HG02970 (cell line): ENCODE measurements around the gene GOLGA8O.
"Not testable (repeated sequence)": the region's sequence is repeated elsewhere in the genome, so short reads cannot be mapped to it uniquely, and the experiment has no call there.

Experiments
- ATAC-seq: cut with Tn5 transposase; IDR thresholded peaks from one replicate; pipeline ENCODE4 v1.9.1; 2021; ENCODE audit warnings: mild to moderate bottlenecking, moderate library complexity, moderate number of reproducible peaks; ENCODE audit not compliant: unreplicated experiment, low FRiP score

Gene GOLGA8O, protein sequence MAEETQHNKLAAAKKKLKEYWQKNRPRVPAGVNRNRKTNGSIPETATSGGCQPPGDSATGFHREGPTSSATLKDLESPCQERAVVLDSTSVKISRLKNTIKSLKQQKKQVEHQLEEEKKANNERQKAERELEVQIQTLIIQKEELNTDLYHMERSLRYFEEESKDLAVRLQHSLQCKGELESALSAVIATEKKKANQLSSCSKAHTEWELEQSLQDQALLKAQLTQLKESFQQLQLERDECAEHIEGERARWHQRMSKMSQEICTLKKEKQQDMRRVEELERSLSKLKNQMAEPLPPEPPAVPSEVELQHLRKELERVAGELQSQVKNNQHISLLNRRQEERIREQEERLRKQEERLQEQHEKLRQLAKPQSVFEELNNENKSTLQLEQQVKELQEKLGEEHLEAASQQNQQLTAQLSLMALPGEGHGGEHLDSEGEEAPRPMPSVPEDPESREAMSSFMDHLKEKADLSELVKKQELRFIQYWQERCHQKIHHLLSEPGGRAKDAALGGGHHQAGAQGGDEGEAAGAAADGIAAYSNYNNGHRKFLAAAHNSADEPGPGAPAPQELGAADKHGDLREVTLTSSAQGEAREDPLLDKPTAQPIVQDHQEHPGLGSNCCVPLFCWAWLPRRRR

DNA sequence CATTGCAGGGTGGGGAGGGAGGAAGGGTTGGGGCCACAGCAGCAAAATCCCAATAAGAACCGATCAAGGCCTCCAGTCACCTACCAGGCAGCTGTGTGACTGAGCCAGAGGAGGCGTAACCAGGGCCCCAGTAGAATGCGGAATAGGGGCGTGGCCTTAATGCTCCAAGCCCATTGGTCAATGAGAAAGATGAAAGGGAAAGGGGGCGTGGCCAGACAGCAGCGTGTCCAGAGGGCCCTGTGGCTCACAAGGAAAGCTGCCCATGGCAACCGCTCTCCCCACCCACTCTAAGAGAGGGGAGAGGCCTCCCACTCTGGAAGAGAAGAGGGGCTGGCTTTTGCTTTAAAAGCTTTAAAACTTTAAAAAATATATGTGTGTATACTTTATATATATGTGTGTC is at the start of gene GOLGA8O:
Gene GOLGA8O, minus strand, starts transcription at position 101 of the 400 bp plus-strand sequence. Its CDS starts 98 bp downstream, at position 3.
- not testable (repeated sequence) for ATAC-seq

DNA sequence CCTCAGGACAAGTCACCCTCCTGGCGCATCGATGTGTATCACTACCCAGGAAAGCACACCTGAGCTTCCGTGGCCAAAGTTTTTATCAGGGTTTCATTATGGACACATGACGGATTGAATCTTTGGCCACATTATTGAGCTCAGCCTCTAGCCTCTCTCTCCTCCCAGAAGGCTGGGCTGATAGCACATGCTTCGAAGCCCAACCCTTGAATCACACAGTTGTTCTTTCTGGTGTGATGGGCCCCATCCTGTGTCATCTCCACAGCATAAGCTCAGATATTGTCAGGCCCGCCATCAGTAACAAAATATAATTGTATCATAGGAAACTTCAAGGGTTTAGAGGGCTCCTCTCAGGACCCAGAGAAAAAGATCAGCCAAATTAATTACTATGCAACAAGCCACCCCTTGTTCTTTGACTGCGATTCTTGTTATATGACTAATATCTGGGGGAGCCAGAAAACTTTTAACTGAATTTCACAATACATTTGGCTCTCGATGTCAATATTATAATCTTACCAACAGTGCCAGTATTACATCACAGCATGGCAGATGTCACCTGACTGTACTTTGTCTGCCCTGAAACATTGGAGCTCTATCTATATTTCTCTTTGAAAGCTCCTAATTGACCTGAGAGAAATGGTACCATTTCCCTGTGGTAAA is 48.8 kb upstream of the GOLGA8O start:
- ATAC-seq = not testable (repeated sequence)

DNA sequence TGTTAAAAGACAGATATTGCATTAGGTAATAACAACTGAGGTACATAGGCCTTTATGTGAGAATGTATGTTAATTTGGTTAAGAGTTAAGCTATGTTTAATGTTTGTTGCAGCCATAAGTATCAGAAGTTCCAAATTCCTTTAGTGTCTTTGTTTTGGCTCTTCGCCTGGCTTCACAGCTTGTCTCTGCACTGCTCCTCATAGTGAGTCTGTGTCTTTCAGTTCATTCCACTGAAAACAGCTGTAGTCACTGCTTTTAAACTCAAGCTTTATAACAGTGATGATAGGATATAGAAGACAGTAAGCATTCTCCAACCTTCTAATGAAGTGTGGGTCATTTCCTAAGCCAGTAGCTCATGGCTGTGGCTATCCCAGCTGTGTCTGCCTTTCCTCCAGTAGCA is 47.5 kb upstream of the GOLGA8O start:
- ATAC-seq = not testable (repeated sequence)

DNA sequence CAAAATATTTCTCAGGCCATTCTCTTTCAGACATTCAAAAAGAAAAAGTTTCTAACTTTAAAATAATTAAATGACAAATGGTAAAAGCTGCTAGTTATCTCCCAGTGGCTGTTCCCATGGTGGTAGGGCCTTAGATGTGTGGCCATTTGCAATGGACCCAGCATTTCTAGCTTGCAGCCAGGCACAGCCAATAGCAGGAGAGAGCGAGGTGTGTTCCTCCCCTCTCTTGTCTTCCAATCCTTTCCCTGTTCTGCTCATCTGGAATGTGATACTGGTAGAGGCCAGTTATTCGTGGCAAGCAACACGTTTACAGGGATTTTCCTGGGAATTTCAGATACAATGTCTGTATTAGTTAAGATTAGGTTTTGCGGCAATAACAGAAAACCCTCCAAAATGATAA is 37.3 kb upstream of the GOLGA8O start:
- not testable (repeated sequence) for ATAC-seq

DNA sequence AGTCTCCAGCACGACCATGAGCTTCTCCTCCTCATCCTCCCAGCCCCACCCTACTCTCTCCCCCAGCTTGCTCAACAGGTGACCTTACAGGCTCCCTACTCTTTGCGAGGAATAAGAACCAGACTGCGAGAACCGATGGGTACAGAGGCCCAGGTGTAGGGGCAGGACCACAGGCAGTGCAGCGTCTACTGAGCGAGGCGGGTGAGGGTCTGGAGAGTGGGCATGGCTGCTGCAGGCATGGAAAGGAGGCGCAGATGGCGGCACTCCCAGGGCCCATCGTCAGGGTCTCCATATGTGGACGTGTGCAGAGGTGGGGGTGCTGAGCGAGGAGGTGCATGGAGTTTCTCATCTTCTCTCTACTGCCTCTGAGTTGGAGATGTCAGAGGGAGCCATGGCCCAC is 31.0 kb upstream of the GOLGA8O start:
- ATAC-seq = not testable (repeated sequence)

DNA sequence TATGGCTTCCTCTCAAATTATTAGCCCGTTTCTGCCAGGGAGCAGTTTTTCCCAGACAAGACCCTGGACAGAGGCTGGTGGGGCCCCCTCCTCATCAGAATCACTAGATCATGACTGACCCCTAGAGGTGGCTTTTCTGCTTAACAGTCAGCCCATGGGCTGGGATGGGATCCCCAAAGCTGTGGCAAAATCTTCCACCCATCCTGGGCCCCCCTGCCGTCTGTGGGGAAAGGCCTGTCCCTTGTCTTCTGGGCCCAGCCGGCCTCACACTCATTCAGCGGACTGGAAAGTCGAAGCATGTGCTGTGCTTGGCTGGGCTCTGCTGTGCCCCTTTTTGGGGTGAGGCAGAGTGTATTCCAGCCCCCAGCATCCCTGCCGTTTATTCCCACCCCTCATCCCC is 27.9 kb upstream of the GOLGA8O start:
- not testable (repeated sequence) for ATAC-seq

DNA sequence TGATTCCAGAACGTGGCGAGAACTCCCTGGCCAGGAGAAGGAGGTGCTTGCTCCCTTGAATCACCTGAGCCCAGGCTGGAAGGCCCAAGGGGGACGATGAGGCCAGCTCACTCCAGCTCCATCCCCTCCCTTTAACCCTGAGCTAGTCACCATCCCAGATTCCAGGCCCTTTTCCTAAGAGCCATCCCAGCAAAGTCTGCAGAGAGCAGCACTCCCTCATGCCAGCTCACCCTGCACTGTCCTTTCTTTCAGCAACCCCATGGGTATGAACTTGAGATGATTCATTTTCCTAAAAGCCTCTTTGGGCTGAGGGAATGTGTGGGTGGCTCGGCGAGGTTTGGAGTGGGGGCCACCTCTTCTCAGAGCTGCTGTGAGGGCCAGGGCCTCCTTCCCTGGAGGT is 26.2 kb upstream of the GOLGA8O start:
- ATAC-seq = not testable (repeated sequence)

DNA sequence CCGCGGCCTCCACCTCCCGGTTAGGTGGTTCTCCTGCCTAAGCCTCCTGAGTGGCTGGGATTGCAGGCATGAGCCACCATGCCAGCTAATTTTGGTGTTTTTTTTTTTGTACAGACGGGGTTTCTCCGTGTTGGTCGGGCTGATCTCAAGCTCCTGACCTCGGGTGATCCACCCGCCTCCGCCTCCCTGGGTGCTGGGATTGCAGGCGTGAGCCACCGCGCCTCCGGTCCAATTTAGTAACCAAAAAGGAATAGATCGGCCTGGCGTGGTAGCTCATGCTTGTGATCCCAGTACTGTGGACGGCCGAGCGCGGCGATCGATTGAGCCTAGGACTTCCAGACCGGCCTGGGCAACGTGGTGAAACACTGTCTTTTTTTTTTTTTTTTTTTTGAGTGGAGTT is 12.6 kb upstream of the GOLGA8O start:
- not testable (repeated sequence) for ATAC-seq

DNA sequence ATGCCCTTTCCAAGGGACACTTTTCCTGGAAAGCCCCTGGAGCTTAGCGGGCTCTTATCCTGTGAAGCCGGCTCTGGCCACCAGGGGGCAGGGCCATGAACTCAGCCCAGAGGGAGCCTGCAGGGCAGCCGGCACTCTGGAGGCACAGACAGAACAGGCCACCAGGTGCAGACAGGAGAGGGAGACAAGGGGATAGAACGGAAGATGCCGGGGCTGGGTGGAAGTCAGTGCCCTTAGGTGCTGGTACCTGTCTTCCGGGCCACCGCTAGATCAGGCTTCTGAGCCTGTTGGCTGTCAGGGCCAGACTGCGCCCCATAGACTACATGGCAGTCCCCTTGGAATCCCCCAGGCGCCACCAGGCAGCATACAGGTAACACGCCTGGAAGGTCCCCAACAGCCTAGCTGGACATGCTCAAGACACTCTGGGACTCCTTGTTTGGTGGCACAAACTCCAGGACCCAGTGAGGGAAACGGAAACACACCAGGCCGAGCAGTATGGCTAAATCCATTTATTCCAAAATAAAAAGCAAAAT is 14.9 kb downstream of the GOLGA8O start:
- ATAC-seq = not testable (repeated sequence)

DNA sequence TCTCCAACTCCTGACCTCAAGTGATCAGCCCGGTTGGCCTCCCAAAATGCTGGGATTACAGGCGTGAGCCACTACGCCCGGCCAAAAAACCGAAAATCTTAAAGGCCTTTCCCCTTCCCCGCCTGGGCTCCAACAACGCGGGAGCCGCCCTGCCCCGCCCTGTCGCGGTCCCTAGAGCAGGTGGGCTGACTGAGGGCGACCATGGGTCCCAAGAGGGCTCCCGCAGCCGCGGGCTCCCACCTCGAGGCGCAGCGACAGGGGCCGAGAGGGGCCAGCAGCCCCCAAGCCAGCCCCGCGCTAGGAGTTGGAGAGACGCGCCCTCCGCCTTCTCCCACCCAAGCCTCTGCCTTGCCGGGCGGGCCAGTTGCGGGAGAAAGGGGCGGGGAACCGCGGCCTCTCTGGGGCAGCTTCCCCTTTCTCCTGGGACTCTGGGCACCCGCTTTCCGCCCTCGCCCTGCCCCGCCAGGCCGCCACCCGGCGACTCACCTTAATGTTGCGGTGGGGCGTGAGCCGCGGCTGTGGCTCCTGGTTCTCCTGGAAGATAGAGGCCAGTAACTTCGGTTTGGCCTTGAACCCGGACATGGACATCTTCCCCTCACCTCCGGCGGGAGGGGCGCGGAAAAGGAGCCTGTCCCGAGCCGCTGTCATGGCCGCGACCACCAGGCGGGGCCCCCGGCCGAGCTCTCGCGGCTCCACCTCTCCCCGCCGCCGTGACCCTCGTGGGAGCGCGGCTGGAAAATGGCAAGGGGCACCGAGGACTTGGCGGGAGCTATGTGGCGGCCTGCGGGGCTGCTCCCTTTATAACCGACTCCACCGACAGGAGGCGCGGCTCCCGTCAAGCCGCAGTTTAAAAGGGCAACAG is 21.1 kb downstream of the GOLGA8O start:
- ATAC-seq = not testable (repeated sequence)

DNA sequence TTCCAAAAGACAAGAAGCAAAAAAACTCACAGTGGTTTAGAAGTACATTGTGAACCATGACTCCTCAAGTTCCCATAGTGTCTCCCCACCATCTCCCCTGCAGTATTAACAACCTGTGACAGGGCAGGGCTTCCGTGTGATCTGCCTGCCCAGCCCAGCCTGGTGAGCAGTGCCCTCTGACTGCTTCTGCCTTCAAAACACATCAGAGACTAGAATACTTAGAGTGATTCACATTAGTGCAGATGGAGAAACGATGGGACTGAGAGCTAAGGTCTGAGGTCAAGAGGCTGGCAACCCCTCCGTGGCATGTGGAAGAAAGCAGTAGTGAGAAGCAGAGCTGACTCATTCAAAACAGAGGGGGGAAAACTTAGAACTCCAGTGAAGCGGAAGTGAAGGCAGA is 27.8 kb downstream of the GOLGA8O start:
- ATAC-seq = not testable (repeated sequence)

DNA sequence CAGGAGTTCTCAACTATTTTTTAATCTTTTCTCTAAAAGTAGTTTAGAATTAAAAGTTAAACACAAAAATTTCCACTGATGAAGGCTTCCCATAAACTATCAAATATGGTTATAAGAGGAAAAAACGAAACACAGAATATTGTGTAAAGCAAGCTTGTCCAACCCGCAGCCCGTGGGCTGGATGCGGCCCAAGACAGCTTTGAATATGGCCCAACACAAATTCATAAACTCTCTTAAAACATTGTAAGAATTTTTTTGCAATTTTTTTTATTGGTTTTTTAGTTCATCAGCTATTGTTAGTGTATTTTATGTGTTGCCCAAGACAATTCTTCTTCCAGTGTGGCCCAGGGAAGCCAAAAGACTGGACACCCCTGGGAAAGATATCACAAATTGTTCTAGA is 28.9 kb downstream of the GOLGA8O start:
- ATAC-seq = not testable (repeated sequence)

DNA sequence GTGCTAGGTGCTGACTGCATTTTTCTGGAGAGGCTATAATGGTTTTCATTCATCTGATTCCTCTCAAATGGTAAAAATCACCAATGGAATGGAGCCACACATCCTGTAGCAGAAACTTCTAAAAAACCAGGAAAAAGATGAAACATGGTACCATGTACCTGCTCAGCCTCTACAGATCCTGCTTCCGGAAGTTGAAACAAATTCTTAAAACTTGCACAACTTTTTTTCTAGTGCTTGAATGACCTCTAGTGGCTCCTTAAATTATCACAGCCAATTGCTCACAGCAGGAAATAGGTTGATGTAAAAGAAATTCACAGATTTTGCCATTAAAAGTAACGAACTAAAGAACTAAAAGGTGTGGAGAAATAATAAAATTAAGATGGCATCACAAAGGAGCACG is 47.5 kb downstream of the GOLGA8O start:
- ATAC-seq = not testable (repeated sequence)

DNA sequence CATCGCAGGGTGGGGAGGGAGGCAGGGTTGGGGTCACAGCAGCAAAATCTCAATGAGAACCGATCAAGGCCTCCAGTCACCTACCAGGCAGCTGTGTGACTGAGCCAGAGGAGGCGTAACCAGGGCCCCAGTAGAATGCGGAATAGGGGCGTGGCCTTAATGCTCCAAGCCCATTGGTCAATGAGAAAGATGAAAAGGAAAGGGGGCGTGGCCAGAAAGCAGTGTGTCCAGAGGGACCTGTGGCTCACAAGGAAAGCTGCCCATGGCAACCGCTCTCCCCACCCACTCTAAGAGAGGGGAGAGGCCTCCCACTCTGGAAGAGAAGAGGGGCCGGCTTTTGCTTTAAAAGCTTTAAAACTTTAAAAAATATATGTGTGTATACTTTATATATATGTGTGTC is 52.2 kb downstream of the GOLGA8O start, which contains the start of gene GOLGA8K:
Gene GOLGA8K, minus strand, starts transcription at position 101 of the 400 bp plus-strand sequence. Its CDS starts 98 bp downstream, at position 3.
- ATAC-seq = not testable (repeated sequence)

DNA sequence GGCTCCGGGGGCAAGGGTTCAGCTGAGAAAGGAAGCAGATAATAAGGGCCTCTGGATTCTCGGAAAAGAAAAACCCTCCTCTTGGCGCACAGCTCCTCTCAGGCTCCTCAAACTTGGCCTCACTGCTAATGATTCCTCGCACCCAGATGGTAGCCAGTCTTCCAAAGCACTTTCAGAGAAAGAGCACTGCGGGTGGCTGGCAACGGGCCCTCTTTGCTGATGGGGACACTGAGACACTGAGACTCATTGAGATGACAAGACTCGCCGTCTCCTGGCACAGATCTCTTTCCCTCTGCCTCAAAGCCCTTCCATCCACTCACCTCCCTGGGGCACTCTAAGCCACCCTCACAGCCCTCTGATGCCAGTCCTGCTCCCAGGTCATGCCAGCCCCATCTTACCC is 58.9 kb downstream of the GOLGA8O start:
- ATAC-seq = not testable (repeated sequence)
